Osteoblast (primary cell): Measurements from ENCODE around the gene FRAT2. TPM values are rescaled to one million over a fixed set of nuclear protein-coding genes. Genes with fewer than 3 reads are reported as not detected.

Source experiments
- DNase-seq: peaks from one replicate; pipeline ENCODE4 v3.0.0; 2011; ENCODE audit warnings: low spot score, mixed read lengths; ENCODE audit not compliant: insufficient read length; ENCODE audit errors: missing footprints
- H2AFZ ChIP-seq: 2 replicates; pipeline ENCODE4 v1.6.0; 2011; ENCODE audit warnings: mild to moderate bottlenecking, low read length
- H3K27ac ChIP-seq: 2 replicates; pipeline ENCODE4 v1.5.1; 2011; ENCODE audit warnings: mild to moderate bottlenecking, low read depth, low read length, moderate library complexity
- H3K27me3 ChIP-seq: 2 replicates; pipeline ENCODE4 v1.6.0; 2012; ENCODE audit warnings: mild to moderate bottlenecking, control low read depth, inconsistent platforms, low read length, moderate library complexity; ENCODE audit not compliant: insufficient read depth
- H3K36me3 ChIP-seq: 2 replicates; pipeline ENCODE4 v1.5.1; 2011; ENCODE audit warnings: mild to moderate bottlenecking, low read length, control low read depth, moderate library complexity; ENCODE audit not compliant: insufficient read depth
- H3K4me1 ChIP-seq: 2 replicates; pipeline ENCODE4 v1.5.1; 2011; ENCODE audit warnings: mild to moderate bottlenecking, low read length, control low read depth, moderate library complexity; ENCODE audit not compliant: insufficient read depth
- H3K4me2 ChIP-seq: 2 replicates; pipeline ENCODE4 v1.6.0; 2011; ENCODE audit warnings: mild to moderate bottlenecking, low read length; ENCODE audit not compliant: insufficient read depth
- H3K4me3 ChIP-seq: fragments of 200-600 bp; sonication (generic); 3 replicates; pipeline ENCODE4 v1.5.1; 2012; ENCODE audit warnings: mild to moderate bottlenecking, low read length, inconsistent platforms; ENCODE audit not compliant: insufficient read depth
- H3K79me2 ChIP-seq: 2 replicates; pipeline ENCODE4 v1.6.0; 2012; ENCODE audit warnings: mild to moderate bottlenecking, low read length, control low read depth, inconsistent platforms; ENCODE audit not compliant: insufficient read depth
- H3K9me3 ChIP-seq: 2 replicates; pipeline ENCODE4 v1.5.1; 2011; ENCODE audit warnings: low read depth, low read length, control low read depth
- H4K20me1 ChIP-seq: 2 replicates; pipeline ENCODE4 v1.6.0; 2012; ENCODE audit warnings: mild to moderate bottlenecking, low read length, control low read depth; ENCODE audit not compliant: insufficient read depth
- CTCF ChIP-seq: IDR thresholded peaks from 2 replicates; pipeline ENCODE4 v1.5.1; 2011; ENCODE audit warnings: mild to moderate bottlenecking, low read depth, low read length, moderate library complexity; ENCODE audit errors: extremely low read depth
- total RNA-seq: library from RNA; depleted of rRNA; stranded (reverse); fragments of >200 nt; gene quantifications from 2 replicates; pipeline ENCODE4 v1.2.3, GENCODE V29; 2012

The FRAT2 gene
- total RNA-seq, 1 donor: 8.0 TPM

GRCh38 chr10:97329766-97330165 is 4.8 kb downstream of the FRAT2 start:
- H3K4me2 ChIP-seq: no peak overlapping the region
- H3K27me3 ChIP-seq: no peaks in the 10 kb centered on the region
- H3K36me3 ChIP-seq: no peaks in the 10 kb centered on the region
- H3K4me1 ChIP-seq: peaks cover 20% of the 10 kb centered on the region
- TF ChIP-seq CTCF: no peak
- H2AFZ ChIP-seq: no peak overlapping the region
- H3K27ac ChIP-seq: no peak overlapping the region
- no peak for DNase-seq
- H3K79me2 ChIP-seq: peaks cover 14% of the 10 kb centered on the region
- no peaks in the 10 kb centered on the region for H4K20me1 ChIP-seq
- H3K9me3 ChIP-seq: no peaks in the 10 kb centered on the region
- no peak overlapping the region for H3K4me3 ChIP-seq

GRCh38 chr10:97328646-97329453 is 5.7 kb downstream of the FRAT2 start:
- Histone ChIP-seq H3K4me1 (peaks cover 19% of the 10 kb centered on the region), H3K36me3 (no peaks in the 10 kb centered on the region), H3K79me2 (peaks cover 14% of the 10 kb centered on the region), H3K4me3 (no peak overlapping the region), H2AFZ (no peak overlapping the region), H3K9me3 (no peaks in the 10 kb centered on the region), H3K4me2 (no peak overlapping the region), H4K20me1 (no peaks in the 10 kb centered on the region), H3K27ac (no peak overlapping the region), H3K27me3 (no peaks in the 10 kb centered on the region)
- no peak for DNase-seq
- TF ChIP-seq CTCF: no peak

GRCh38 chr10:97327348-97328294 is 6.9 kb downstream of the FRAT2 start:
- H3K27me3 ChIP-seq: no peaks in the 10 kb centered on the region
- peaks cover 9% of the 10 kb centered on the region for H3K4me1 ChIP-seq
- DNase-seq: no peak
- no peak overlapping the region for H2AFZ ChIP-seq
- no peak overlapping the region for H3K4me3 ChIP-seq
- no peaks in the 10 kb centered on the region for H3K36me3 ChIP-seq
- no peaks in the 10 kb centered on the region for H4K20me1 ChIP-seq
- peaks cover 14% of the 10 kb centered on the region for H3K79me2 ChIP-seq
- no peak overlapping the region for H3K27ac ChIP-seq
- no peaks in the 10 kb centered on the region for H3K9me3 ChIP-seq
- no peak overlapping the region for H3K4me2 ChIP-seq
- TF ChIP-seq CTCF: no peak

GRCh38 chr10:97325754-97326153 is 8.8 kb downstream of the FRAT2 start:
- no peak for TF ChIP-seq CTCF
- no peak for DNase-seq

More at GRCh38 chr10:97325754-97326153, 8.8 kb downstream of the FRAT2 start:
- Histone ChIP-seq H3K4me1 (peaks cover 6% of the 10 kb centered on the region), H3K79me2 (peaks cover 3% of the 10 kb centered on the region), H3K4me3 (no peak overlapping the region), H4K20me1 (no peaks in the 10 kb centered on the region), H3K9me3 (no peaks in the 10 kb centered on the region), H3K27me3 (peaks cover 11% of the 10 kb centered on the region), H2AFZ (no peak overlapping the region), H3K36me3 (no peaks in the 10 kb centered on the region), H3K27ac (no peak overlapping the region), H3K4me2 (no peak overlapping the region)
